Measurements from ENCODE around the gene MORC1.

MORC1 gene

GRCh38 chr3:109131276-109131675 is 13.3 kb upstream of the MORC1 start:
- TF ChIP-seq, protein P1, sequence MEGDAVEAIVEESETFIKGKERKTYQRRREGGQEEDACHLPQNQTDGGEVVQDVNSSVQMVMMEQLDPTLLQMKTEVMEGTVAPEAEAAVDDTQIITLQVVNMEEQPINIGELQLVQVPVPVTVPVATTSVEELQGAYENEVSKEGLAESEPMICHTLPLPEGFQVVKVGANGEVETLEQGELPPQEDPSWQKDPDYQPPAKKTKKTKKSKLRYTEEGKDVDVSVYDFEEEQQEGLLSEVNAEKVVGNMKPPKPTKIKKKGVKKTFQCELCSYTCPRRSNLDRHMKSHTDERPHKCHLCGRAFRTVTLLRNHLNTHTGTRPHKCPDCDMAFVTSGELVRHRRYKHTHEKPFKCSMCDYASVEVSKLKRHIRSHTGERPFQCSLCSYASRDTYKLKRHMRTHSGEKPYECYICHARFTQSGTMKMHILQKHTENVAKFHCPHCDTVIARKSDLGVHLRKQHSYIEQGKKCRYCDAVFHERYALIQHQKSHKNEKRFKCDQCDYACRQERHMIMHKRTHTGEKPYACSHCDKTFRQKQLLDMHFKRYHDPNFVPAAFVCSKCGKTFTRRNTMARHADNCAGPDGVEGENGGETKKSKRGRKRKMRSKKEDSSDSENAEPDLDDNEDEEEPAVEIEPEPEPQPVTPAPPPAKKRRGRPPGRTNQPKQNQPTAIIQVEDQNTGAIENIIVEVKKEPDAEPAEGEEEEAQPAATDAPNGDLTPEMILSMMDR (IDR thresholded peaks at IDR 0.05; ENCODE audit: control insufficient read depth, insufficient read depth, low read depth, low read length, missing control alignments): no peak
- H3K4me3 ChIP-seq (ENCODE audit: control insufficient read depth, low read depth, low read length): no peak overlapping the region
- DNase-seq (ENCODE audit: low read depth): no peak

DNA sequence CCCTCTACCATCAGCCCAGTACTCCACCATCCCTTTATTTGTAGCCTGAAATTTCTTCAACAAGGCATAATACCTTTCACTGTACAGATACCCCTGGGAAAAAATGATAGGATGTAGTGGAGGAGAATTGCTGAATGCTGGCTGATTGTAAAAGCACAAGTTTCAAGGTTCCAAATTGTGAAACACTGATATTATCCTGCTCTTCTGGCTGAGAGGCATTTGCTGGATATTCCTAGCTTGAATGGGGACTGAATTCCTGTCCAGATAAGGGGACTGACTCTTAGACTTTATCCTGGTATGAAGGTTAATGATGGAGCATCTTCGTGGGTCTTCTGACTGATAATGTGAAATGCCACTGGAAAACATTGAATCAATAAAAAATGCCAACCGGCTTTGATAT is 9.6 kb upstream of the MORC1 start:
- H3K4me3 ChIP-seq (ENCODE audit: control insufficient read depth, low read depth, low read length): no peak overlapping the region
- TF ChIP-seq, protein P1 (IDR thresholded peaks at IDR 0.05; ENCODE audit: control insufficient read depth, insufficient read depth, low read depth, low read length, missing control alignments): no peak
- no peak for DNase-seq (ENCODE audit: low read depth)

- no peak overlapping the region for H3K4me3 ChIP-seq (ENCODE audit: control insufficient read depth, low read depth, low read length)
- TF ChIP-seq, protein P1 (IDR thresholded peaks at IDR 0.05; ENCODE audit: control insufficient read depth, insufficient read depth, low read depth, low read length, missing control alignments): no peak
- DNase-seq (ENCODE audit: low read depth): no peak
These were observed 8.0 kb upstream of the MORC1 start for GRCh38 chr3:109125902-109126301.

DNA sequence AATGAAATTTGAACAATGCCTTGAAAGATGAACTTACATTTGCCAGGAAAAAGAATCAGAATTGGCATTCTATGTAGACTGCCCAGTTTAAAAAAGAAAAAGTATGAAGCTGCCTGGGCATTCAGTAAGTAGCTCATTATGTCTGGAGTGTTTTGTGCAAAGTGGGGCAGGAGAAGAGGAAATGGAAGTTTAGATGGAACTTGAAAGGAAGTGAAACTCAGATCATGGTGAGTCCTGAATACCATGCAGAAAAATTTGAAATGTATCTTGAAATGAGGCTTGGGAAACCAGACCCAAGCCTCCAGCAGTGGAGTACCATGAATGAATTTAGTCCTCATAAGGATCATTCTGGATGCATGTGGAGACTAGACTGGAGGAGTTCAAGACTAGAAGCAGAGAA is 4.8 kb upstream of the MORC1 start:
- TF ChIP-seq, protein P1 (IDR thresholded peaks at IDR 0.05; ENCODE audit: control insufficient read depth, insufficient read depth, low read depth, low read length, missing control alignments): no peak
- no peak for DNase-seq (ENCODE audit: low read depth)
- no peak overlapping the region for H3K4me3 ChIP-seq (ENCODE audit: control insufficient read depth, low read depth, low read length)

DNA sequence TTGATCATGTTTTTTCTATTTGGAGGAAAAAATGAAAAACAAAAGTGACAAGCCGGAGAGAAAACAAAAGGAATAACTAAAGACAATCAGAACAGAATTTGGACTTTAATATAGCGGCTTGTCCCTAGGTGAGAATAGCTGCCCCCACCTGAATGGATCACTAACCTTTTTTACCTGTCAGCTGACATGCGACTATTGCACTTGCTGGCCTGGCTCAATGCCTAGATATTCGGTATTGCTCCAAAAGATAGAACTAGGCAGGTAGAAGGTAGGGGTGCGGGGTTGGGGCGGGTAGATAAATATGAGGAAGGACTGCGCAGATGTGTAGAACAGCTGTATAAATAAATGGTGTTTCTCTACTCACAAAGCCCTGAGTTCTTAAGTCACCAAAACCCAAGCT is 650 bp upstream of the MORC1 start:
- no peak overlapping the region for H3K4me3 ChIP-seq (ENCODE audit: control insufficient read depth, low read depth, low read length)
- no peak for DNase-seq (ENCODE audit: low read depth)
- TF ChIP-seq, protein P1 (IDR thresholded peaks at IDR 0.05; ENCODE audit: control insufficient read depth, insufficient read depth, low read depth, low read length, missing control alignments): no peak

- no peak overlapping the region for H3K4me3 ChIP-seq (ENCODE audit: control insufficient read depth, low read depth, low read length)
- DNase-seq (ENCODE audit: low read depth): no peak
- TF ChIP-seq, protein P1 (IDR thresholded peaks at IDR 0.05; ENCODE audit: control insufficient read depth, insufficient read depth, low read depth, low read length, missing control alignments): no peak
These were observed 1.9 kb downstream of the MORC1 start for GRCh38 chr3:109116031-109116430.

- DNase-seq (ENCODE audit: low read depth): no peak
- H3K4me3 ChIP-seq (ENCODE audit: control insufficient read depth, low read depth, low read length): no peak overlapping the region
- TF ChIP-seq, protein P1 (IDR thresholded peaks at IDR 0.05; ENCODE audit: control insufficient read depth, insufficient read depth, low read depth, low read length, missing control alignments): no peak
These were observed 2.5 kb downstream of the MORC1 start for GRCh38 chr3:109115451-109115850.
